Stimulated activated CD8-positive, alpha-beta memory T cell treated with anti-CD3 and anti-CD28 coated beads, Interleukin-15, amount 100 ng/mL, for 48 hours (primary cell): ENCODE measurements around the gene AP5S1.
"Not testable (repeated sequence)": the region's sequence is repeated elsewhere in the genome, so short reads cannot be mapped to it uniquely, and the experiment has no call there.

Experiments
- DNase-seq, 2 donors: peaks; one replicate each; pipeline ENCODE4 v3.0.0-alpha.2; 2020; ENCODE audit warnings: low read depth in 2 of 2

AP5S1 gene

GRCh38 chr20:3843990-3844619 is 23.8 kb downstream of the AP5S1 start:
- DNase-seq, result not testable (repeated sequence)

- no peak for DNase-seq
Measured at GRCh38 chr20:3846378-3846739, 26.0 kb downstream of the AP5S1 start.

GRCh38 chr20:3846740-3847428 is 26.5 kb downstream of the AP5S1 start, which contains the start of gene MAVS:
Gene MAVS (plus strand): TSS chr20:3846834. CDS start chr20:3854625, 7,791 bp downstream.
- DNase-seq, result peak; percentile 79 to 82

- DNase-seq, result no peak
Measured at GRCh38 chr20:3847429-3847940, 27.1 kb downstream of the AP5S1 start.

GRCh38 chr20:3848565-3848964 is 28.2 kb downstream of the AP5S1 start:
- no peak for DNase-seq

- no peak for DNase-seq
Measured at GRCh38 chr20:3854462-3854871, 34.1 kb downstream of the AP5S1 start.

GRCh38 chr20:3857405-3857804 is 37.1 kb downstream of the AP5S1 start:
- DNase-seq, result no peak

GRCh38 chr20:3858689-3859088 is 38.3 kb downstream of the AP5S1 start:
- DNase-seq, result no peak

GRCh38 chr20:3861191-3861590 is 40.8 kb downstream of the AP5S1 start:
- no peak for DNase-seq

GRCh38 chr20:3862333-3862732 is 42.0 kb downstream of the AP5S1 start:
- DNase-seq, result no peak

GRCh38 chr20:3863317-3863716 is 43.0 kb downstream of the AP5S1 start:
- no peak for DNase-seq

GRCh38 chr20:3864518-3864917 is 44.2 kb downstream of the AP5S1 start:
- DNase-seq, result no peak

GRCh38 chr20:3865152-3865886 is 45.0 kb downstream of the AP5S1 start:
- no peak for DNase-seq

- no peak for DNase-seq
Measured at GRCh38 chr20:3865887-3866407, 45.6 kb downstream of the AP5S1 start.

- DNase-seq, result no peak
Measured at GRCh38 chr20:3866464-3866863, 46.1 kb downstream of the AP5S1 start.

GRCh38 chr20:3867802-3868201 is 47.5 kb downstream of the AP5S1 start:
- DNase-seq, result no peak

- no peak for DNase-seq
Measured at GRCh38 chr20:3869839-3870634, 49.7 kb downstream of the AP5S1 start.

- DNase-seq, result no peak
Measured at GRCh38 chr20:3871550-3872265, 51.4 kb downstream of the AP5S1 start.

GRCh38 chr20:3873507-3873906 is 53.2 kb downstream of the AP5S1 start:
- no peak for DNase-seq

GRCh38 chr20:3874194-3874844 is 54.0 kb downstream of the AP5S1 start:
- no peak for DNase-seq
